Muscle of arm (tissue), 12 donors: ENCODE measurements around the gene LTBP2. TPM values are rescaled to one million over a fixed set of nuclear protein-coding genes. Genes with fewer than 3 reads are reported as not detected.

ENCODE experiments used
- DNase-seq: peaks from one replicate; pipeline ENCODE4 v3.0.0-alpha.2; 2013
- polyA plus RNA-seq, 12 donors: library from polyadenylated mRNA; unstranded; fragments of 120-200 nt; gene quantifications; one replicate each; pipeline ENCODE4 v1.2.1, GENCODE V29; 2013; ENCODE audit not compliant: insufficient read length in 12 of 12

LTBP2 gene
- polyA plus RNA-seq, 12 donors, result 6.2 to 15.2 (median 8.1) TPM; not detected in 1

GRCh38 chr14:74593241-74593953 lies 18.6 kb downstream of the LTBP2 start:
- DNase-seq, result no peak

- no peak for DNase-seq
Observed at GRCh38 chr14:74592476-74593201, 19.4 kb downstream of the LTBP2 start.

GRCh38 chr14:74591899-74592298 lies 20.1 kb downstream of the LTBP2 start:
- DNase-seq, result no peak

GRCh38 chr14:74591394-74591793 lies 20.6 kb downstream of the LTBP2 start:
- no peak for DNase-seq

GRCh38 chr14:74589291-74589879 lies 22.7 kb downstream of the LTBP2 start:
- DNase-seq, result no peak

- no peak for DNase-seq
Observed at GRCh38 chr14:74587363-74587707, 24.7 kb downstream of the LTBP2 start.

- DNase-seq, result no peak
Observed at GRCh38 chr14:74586681-74587362, 25.2 kb downstream of the LTBP2 start.

- DNase-seq, result no peak
Observed at GRCh38 chr14:74585406-74586335, 26.4 kb downstream of the LTBP2 start.

GRCh38 chr14:74584951-74585350 lies 27.1 kb downstream of the LTBP2 start:
- DNase-seq, result no peak

- no peak for DNase-seq
Observed at GRCh38 chr14:74583689-74584434, 28.2 kb downstream of the LTBP2 start.

- no peak for DNase-seq
Observed at GRCh38 chr14:74582910-74583581, 29.0 kb downstream of the LTBP2 start.

GRCh38 chr14:74580275-74580672 lies 31.8 kb downstream of the LTBP2 start:
- DNase-seq, result no peak

- DNase-seq, result no peak
Observed at GRCh38 chr14:74579447-74580274, 32.4 kb downstream of the LTBP2 start.

- DNase-seq, result no peak
Observed at GRCh38 chr14:74578479-74578878, 33.6 kb downstream of the LTBP2 start.

GRCh38 chr14:74577948-74578275 lies 34.1 kb downstream of the LTBP2 start:
- no peak for DNase-seq

GRCh38 chr14:74577247-74577947 lies 34.6 kb downstream of the LTBP2 start:
- DNase-seq, result no peak

GRCh38 chr14:74575936-74576335 lies 36.1 kb downstream of the LTBP2 start:
- DNase-seq, result no peak

GRCh38 chr14:74575507-74575906 lies 36.5 kb downstream of the LTBP2 start:
- DNase-seq, result no peak

- no peak for DNase-seq
Observed at GRCh38 chr14:74574706-74575105, 37.3 kb downstream of the LTBP2 start.
